SK-N-SH (cell line): ENCODE measurements around the gene CYP4F22.
"Not testable (repeated sequence)": the region's sequence is repeated elsewhere in the genome, so short reads cannot be mapped to it uniquely, and the experiment has no call there.

ENCODE experiments used
- CTCF ChIP-seq: fragments of 200-600 bp; sonication (generic); IDR thresholded peaks from 2 replicates; pipeline ENCODE4 v1.6.1; 2017; ENCODE audit warnings: antibody characterized with exemption, mild to moderate bottlenecking, moderate library complexity
- EZH2phosphoT487 ChIP-seq: fragments of 200-600 bp; sonication (generic); IDR thresholded peaks from 2 replicates; pipeline ENCODE4 v1.6.1; 2017; ENCODE audit warnings: low read depth, mixed run types, mild to moderate bottlenecking, antibody characterized with exemption, moderate library complexity, borderline replicate concordance
- FOXJ3 ChIP-seq: sonication (generic); formaldehyde crosslinking; IDR thresholded peaks from 2 replicates; pipeline ENCODE4 v1.5.1; 2020; ENCODE audit warnings: mild to moderate bottlenecking, missing genetic modification reagents
- GABPA ChIP-seq: IDR thresholded peaks from 2 replicates; pipeline ENCODE4 v1.4.0; 2012; ENCODE audit warnings: low read depth, mild to moderate bottlenecking
- MXI1 ChIP-seq: IDR thresholded peaks from 2 replicates; pipeline ENCODE4 v1.6.1; 2012; ENCODE audit warnings: mild to moderate bottlenecking, low read depth, low read length, improper control_type of control experiment
- POLR2AphosphoS5 ChIP-seq: IDR thresholded peaks from 2 replicates; pipeline ENCODE4 v1.6.1; 2012; ENCODE audit warnings: low read depth, low read length
- RXRA ChIP-seq: IDR thresholded peaks from 2 replicates; pipeline ENCODE4 v1.4.0; 2012; ENCODE audit warnings: low read depth, mild to moderate bottlenecking, borderline replicate concordance
- SIN3A ChIP-seq: IDR thresholded peaks from 2 replicates; pipeline ENCODE4 v1.6.1; 2012; ENCODE audit warnings: low read depth, mild to moderate bottlenecking, low read length, moderate library complexity, borderline replicate concordance
- YY1 ChIP-seq: IDR thresholded peaks from 2 replicates; pipeline ENCODE4 v1.4.0; 2012; ENCODE audit warnings: low read depth, mild to moderate bottlenecking

- not testable (repeated sequence) for TF ChIP-seq SIN3A, GABPA, CTCF, YY1, POLR2AphosphoS5, FOXJ3, RXRA, MXI1, EZH2phosphoT487
Observed at GRCh38 chr19:15480996-15481395, 27.3 kb upstream of the CYP4F22 start.
